Measurements from ENCODE around the gene DNASE1.

DNASE1 gene

DNA sequence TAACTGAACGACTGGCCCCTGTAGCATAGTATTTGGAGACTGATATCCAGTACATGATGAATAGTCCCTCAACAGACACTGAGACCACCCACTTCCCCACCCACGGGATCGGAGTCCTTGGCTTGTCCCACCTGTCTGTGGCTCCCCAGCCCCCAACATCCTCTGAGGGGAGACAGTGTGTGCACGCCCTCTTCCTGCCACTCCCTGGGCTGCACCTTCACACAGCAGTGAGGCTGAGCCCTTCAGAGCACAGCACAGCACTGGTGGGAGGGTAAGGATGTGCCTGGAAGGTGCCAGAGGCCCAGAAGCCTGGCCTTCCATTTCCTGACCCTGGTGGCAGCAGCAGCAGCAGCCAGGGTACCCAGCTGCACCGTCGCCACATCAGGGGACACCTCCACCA is 11.0 kb downstream of the DNASE1 start:
- DNase-seq: no peak

GRCh38 chr16:3668626-3669025 is 14.1 kb downstream of the DNASE1 start:
- DNase-seq: no peak

DNA sequence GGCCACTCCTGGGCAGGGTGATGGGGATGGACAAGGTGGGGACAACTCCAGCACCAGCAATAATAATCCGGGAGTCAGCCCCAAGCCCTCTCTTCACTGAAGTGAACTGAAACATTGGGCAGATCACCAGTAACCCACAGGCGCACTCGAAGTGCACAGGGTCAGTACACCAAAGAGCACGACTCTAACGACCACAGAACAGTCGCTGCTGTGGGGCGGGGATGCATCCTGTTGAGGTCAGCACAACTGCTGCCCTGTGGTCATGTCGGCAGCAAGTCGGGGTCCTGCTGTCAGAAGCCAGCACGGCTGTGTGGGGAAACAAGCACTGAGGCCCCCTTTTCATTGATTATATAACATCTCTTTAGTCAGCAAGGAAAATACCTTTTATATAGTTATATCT is 14.6 kb downstream of the DNASE1 start:
- no peak for DNase-seq

DNA sequence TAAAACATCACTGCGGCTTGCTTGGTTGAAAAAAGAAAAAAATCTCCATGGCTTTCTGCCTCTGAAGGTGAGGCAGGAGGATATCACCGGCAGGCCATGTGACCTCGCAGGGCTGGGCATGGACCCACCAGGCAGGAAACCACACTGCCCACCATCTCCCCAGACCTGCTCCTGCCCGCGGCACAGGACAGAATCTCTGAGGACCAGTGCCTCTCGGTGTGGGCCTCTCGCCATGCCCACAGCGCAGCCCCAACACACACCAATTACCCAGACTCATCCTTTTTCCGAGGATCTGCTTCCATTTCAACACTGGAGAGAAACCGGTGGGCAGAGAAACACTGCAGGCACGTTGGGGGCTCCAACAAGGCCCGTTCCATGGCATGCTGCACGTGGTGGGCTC is 16.2 kb downstream of the DNASE1 start:
- no peak for DNase-seq

GRCh38 chr16:3671424-3671823 is 16.9 kb downstream of the DNASE1 start:
- no peak for DNase-seq

DNA sequence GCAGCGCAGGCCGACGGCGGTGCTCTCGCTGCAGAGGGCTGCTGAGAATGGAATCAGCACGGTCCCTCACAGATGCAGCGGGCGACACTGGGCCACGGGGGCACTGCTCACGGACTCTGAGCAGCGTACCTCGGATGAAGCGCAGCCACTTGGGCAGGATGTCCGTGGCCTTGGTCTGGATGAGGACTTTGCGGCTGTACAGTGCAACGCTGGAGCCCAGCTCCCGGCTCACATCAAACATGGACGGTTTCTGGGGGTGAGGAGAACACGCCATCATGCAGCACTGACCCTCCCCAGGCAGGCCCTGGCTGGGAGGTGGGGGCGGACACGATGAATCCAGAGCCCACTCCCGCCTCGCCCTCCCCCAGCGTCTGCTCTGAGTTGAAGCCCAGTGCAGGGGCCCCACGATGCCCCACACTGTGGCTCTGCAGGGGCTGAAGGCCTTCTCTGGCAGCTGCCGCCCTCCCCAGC is 18.1 kb downstream of the DNASE1 start:
- DNase-seq: no peak

- DNase-seq: no peak
Measured at GRCh38 chr16:3673201-3673600, 18.7 kb downstream of the DNASE1 start.

DNA sequence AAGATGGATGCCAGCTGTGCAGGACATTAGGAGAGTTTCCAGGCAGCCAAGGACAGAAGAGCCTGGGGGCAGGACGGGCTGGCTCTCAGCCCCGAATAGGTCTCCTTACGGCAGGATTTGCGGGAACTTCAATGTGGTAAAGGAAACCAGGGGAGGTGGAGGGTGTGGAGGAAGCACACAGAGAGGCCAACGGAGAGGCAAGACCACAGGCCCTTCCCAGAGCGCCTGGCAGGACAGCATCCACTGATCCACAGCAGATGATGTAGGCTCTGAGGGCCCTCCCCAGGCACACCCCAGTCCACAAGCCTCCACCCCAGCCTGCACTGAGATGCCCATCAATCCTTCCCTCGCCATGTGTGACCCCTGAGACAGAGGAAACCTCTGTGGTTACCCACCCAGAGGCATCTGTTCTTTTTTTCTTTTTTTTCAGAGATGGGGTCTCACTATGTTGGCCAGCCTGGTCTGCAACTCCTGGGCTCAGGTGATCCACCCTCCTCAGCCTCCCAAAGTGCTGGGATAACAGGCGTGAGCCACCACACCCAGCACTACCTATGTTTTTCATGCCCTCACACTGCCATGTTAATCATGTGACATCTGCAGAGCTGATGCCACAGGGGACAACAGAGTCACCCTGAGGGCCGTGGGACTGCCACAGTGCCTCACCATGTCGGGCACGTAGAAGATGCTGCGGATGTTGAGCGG is 19.3 kb downstream of the DNASE1 start:
- no peak for DNase-seq

- no peak for DNase-seq
Measured at GRCh38 chr16:3674513-3675295, 20.2 kb downstream of the DNASE1 start.

- DNase-seq: no peak
Measured at GRCh38 chr16:3675601-3676130, 21.2 kb downstream of the DNASE1 start.

GRCh38 chr16:3677994-3678393 is 23.5 kb downstream of the DNASE1 start:
- DNase-seq: no peak

DNA sequence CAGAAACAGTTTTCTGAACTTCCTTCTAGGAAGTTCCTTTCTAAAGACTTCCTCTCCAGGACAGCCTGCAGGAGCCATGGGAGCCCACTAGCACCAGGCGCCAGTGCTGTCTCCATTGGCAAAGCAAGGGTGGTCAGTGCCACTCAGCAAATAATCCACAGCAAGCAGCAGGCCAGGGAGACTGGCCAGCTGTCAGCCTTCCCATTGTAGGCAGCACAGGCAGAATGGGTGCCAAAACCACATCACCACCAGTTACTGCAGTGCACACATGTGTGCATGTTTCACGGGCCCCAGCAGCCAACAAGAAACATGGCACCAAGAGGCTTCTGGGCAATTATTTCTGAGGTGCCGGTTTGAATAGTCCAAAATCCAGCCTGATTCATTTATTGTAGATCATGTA is 26.7 kb downstream of the DNASE1 start:
- DNase-seq: no peak

DNA sequence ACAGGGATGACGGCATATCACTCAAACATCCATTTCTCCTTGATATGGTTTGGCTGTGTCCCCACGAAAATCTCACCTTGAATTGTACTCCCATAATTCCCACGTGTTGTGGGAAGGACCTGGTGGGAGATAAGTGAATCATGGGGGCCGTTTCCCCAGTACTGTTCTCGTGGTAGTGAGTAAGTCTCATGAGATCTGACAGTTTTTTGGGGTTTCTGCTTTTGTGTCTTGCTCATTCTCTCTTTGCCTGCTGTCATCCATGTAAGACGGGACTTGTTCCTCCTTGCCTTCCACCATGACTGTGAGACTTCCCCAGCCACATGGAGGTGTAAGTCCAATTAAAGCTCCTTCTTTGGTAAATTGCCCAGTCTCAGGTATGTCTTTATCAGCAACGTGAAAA is 32.5 kb downstream of the DNASE1 start:
- no peak for DNase-seq

DNA sequence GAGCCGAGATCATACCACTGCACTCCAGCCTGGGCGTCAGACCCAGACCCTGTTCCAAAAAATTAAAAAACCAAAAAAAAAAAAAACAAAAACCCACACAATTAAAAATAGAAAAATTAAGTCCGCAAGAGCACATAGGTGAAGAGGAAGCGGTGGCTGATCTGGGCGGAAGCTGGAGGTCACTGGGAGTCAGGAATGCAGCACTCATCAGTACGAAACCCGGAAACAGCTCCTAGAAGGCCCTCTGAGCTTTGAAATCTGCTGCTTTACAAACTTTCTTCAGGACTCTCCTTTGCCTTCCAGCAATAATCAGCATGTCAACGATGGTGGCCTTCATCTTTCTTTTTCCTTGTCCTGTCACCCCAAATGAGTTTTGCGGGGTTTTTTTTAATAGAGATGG is 33.3 kb downstream of the DNASE1 start:
- no peak for DNase-seq

GRCh38 chr16:3689731-3690130 is 35.2 kb downstream of the DNASE1 start:
- DNase-seq: no peak

DNA sequence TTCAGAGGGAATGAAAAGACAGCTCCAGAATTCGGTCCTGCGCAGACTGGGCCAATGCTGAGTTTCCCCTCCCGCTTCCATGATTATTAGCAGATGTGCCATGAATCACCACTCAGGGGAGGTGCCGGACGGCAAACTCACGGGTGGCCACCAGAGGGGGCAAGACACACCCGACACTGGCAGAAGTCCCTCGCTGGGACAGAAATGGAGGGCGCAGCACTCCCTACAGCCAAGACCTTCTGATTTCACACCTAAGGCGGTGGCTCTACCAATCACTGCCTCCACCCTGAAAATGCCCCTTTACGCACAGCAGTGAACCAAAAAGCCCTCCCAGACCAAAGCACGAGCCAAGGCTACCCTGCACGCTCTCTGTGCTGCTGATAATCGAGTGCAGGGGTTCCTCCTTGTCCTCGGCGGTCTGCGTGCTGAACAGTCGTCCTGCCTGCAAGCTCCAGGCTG is 36.0 kb downstream of the DNASE1 start:
- peak; percentile 86 for DNase-seq

DNA sequence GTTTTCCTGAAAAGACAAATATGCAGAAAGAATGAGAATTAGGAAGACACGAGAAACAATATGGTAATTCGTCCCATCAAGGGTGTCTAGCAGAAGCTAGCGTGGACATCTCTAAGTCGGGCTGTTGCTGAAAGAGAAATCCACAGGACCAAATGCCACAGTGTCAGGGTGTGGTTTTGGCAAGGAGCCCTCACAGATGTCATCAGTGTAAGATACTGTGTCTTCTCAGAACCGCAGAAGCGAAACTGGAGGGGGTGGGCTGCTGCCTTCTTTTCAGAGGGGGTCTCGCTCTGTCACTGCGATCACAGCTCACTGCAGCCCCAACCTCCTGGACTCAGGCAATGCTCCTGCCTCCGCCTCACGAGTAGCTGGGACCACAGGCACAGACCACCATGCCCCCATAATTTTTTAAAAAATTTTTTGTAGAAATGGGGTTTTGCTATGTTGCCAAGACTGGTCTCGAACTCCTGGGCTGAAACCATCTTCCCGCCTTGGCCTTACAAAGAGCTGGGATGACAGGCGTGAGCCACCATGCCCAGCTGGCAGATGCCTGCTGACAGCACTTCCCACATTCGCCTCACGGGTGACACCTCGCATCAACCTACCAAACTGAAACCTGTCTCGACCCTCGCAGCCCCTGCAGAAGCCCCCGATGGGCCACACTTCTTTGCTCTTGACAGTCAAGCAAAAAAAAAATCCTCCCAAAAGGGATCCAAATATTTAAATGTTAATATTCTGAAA is 36.7 kb downstream of the DNASE1 start:
- no peak for DNase-seq

DNA sequence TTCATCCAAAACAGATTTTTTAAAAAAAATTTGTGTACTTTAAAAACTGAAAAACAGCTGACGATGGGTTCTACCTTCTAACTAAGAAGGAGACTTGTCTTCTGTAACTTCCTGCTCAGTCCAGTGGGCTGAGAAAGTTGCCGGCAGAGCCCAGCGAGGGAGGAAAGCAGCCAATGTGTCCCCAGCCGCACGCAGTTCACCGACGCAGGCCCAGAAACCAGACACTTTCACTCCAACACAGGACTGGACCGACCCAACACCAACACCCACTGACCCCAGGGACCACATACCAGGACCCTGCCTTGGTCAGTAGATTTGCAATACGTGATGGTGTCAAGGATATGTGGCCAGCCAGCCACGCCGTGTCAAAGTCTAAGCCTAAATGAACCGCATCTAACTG is 37.3 kb downstream of the DNASE1 start:
- DNase-seq: no peak

DNA sequence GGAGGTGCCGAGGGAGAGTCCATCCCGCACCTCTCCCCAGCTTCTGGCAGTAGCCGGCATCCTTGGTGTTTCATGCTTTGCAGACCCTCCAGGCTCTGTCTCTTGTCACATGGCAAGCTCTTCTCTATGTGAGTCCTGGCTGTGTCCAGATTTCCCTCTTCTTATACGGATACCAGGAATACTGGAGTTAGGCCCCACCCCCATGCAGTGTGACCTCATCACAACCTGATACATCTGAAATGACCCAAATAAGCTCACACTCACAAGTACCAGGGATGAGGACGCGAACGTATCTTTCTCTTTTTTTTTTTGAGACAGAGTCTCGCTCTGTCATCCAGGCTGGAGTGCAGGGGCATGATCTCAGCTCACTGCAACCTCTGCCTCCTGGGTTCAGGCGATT is 39.6 kb downstream of the DNASE1 start:
- no peak for DNase-seq

DNA sequence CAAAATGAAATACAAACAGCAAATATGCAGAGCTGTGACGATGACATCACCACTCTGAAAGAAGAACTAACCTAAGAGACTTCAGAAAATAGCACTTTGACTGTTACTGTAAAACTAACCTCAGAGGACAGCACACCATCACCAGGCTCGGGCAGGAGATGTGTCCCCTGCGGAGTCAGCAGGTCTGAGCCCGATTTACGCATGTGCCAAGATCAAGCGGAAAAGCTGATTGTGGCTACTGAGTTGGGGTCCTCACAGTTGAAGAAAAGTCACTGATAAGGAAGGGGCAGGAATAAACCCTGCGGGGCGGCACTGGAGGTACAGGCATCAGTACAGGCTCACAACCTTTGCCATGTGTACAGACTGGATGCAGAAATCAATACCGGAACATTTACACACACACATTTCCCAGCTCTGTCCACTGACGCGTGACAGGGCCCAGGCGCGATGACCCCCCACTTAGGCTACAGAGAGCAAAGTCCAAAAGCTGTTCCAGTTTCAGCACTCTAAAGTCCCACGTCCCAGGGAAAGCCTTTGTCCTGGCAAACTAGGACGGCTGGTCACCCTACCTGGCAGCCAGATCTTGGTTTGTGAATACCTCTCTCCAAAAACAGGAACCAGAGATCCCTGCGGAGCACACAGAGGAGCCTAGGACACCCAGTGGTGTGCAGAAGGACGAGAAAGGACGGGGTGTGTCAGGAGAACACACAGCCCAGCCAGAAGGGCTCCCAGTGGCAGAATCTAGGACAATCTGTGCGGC is 41.3 kb downstream of the DNASE1 start:
- no peak for DNase-seq

DNA sequence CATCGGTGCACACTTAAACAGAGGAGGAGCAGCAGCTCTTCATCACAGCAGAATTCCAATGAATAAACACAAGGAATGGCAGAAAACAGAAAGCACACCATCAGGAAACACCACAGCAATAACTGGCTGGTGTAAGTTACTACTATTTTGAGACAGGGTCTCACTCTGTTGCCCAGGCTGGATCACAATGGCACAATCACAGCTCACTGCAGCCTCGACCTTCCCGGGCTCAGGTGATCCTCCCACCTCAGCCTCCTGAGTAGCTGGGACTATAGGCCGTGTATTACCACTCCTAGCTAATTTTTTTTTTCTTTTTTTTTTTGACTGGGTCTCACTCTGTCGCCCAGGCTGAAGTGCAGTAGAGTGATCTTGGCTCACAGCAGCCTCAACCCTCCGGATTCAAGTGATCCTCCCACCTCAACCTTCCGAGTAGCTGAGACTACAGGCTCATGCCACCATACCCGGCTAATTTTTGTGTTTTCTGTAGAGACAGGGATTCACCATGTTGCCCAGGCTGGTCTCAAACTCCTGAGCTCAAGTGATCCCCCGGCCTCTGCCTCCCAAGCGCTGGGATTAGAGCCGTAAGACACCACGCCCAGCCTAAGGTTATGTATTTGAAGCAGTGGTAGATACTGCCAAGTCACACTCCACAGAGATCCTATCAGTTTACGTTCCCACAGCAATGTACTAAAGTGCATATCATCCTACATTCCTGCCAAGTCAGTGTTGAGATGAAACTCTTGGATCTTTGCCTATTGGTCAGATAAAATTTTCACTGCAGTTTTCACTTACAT is 42.1 kb downstream of the DNASE1 start:
- no peak for DNase-seq

- no peak for DNase-seq
Measured at GRCh38 chr16:3698941-3699340, 44.5 kb downstream of the DNASE1 start.
